Germinal center (tissue), 1 donor: ENCODE measurements around the gene GRIFIN.
A peak's percentile ranks its signal among the peaks of the same experiment; 100 is the strongest.
"Not testable (repeated sequence)": the region's sequence is repeated elsewhere in the genome, so short reads cannot be mapped to it uniquely, and the experiment has no call there.

ENCODE experiments used
- DNase-seq: peaks from one replicate; pipeline ENCODE4 v3.0.0; 2012; ENCODE audit warnings: mixed read lengths, low spot score

GRIFIN gene

DNA sequence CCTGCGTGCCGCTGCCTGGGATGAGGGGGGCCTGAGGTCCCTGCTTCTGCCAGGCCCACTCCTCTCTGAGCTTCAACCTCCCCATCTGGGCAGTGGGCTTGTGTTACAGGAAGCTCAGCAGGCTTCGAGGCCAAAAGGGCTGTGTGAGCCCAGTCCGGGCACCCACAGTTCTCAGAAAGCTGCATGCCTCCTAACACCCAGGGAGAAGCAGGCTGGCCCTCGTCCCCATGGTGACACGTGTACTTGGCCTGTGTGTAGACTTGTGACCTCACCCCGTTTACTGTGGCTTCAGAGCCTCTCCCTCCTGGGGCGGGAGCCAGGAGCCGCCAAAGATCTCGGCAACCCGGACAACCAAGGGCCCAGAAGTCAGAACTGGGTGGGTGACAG lies 2.2 kb upstream of the GRIFIN start:
- no peak for DNase-seq

GRCh38 chr7:2477447-2478398 lies 1.5 kb upstream of the GRIFIN start:
- peak; percentile 55 for DNase-seq

- no peak for DNase-seq
Observed at GRCh38 chr7:2476776-2477446, 713 bp upstream of the GRIFIN start.

DNA sequence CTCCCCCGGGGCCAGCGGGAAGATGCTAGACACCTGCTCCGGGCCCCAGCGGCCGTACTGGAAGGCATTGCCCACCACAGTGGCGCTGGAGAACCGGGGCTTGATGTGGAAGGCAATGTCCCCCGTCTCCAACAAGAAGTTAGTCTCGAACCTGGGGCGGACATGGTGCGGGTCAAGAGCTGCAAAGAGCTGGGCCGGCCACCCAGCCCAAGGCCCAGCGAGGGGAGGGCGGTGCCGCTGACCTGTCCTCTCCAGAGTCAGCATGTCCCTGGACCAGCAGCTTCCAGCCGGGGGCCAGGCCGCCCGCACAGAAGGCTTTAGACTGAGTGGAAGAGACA lies 551 bp downstream of the GRIFIN start:
- no peak for DNase-seq

DNA sequence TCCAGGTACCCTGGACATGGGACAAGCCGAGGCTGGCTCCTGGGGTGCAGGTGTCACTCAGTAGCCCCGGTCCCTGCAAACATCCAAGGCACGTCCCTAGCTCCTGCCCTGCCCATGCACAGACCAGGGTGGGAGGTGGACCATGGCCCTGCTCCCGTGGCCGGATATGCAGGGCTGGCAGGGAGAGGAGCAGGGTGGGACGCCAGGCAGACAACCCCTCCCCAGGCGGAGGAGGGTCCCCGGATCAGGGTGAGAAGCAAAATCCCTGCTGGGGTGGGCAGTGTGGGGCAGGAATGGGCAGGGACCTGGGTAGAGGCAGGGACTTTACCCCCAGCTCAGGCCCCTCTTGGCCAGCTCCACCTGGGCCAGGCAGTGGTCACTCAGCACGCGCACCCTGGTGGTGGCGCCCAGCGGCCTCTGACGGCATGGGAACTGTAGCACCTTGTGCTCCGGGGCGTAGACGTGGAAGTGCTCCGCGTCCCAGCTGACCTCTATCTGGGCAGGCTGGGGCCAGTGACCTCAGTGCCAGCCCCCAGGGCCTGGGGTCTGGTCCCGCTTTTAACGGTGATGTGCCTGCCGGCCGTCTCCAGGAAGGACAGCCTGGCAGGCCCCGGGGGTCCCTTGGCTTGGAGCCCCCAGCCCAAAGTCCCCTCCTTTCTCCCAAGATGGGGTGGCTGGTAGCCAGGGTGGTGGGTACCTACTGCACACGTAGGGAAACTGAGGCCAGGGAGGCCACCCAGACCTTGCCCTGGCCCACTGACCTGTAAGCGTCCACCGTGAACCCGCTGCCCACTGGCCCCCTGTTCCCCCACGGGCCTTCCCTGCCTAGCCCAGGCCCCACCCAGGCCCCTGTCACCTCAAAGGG lies 1.2 kb downstream of the GRIFIN start:
- no peak for DNase-seq

GRCh38 chr7:2474224-2474623 lies 2.0 kb downstream of the GRIFIN start:
- DNase-seq = no peak

DNA sequence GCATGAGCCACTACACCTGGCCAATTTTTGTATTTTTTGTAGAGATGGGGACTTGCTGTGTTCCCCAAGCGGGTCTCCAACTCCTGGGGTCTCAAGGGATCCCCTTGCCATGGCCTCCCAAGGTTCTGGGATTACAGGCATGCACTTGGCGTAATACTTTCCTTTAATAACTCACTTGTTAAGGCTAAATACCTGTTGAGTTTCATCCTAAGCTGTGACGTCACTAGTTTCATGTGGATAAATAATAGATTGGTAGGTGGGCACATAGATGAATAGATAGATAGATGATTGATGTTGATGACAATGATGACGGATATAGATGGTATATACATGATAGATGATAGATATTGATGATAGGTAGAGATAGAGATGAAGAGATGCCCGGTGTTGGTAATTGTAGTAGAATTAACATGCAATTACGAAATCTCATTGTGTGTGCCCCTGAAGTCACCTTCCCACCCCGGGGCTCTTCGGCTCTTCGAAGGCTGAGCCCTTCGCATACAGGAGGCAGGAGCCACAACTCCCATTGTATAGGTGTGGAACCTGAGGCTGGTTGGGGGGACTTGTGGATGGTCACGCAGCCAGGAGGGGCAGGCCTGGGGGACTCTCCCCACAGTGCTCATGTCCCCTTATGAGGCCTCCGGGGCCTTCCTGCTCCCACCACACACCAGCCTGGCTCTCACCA lies 2.6 kb downstream of the GRIFIN start:
- no peak for DNase-seq

- no peak for DNase-seq
Observed at GRCh38 chr7:2472739-2473138, 3.5 kb downstream of the GRIFIN start.

DNA sequence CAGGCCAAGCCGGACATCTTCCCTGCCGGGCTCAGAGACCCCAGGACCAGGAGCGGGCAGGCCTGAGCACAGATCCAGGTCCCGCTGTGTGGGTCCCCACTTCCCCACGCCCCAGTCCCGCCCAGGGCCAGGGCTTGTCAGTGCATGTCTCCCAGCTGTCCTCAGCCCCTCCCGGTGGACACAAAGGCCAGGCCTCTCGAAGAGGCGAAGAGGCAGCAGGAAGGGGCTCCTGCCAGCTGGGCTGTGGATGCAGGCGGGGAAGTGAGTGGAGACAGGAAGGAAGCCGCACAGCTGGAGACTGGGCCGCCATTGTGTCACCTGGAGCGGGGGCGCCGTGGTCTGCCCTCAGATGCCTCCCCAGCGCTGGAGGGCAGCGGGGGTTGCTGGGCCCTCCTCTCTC lies 4.8 kb downstream of the GRIFIN start:
- DNase-seq = no peak

- DNase-seq = no peak
Observed at GRCh38 chr7:2471022-2471329, 5.2 kb downstream of the GRIFIN start.

- DNase-seq = no peak
Observed at GRCh38 chr7:2470204-2471021, 5.8 kb downstream of the GRIFIN start.

DNA sequence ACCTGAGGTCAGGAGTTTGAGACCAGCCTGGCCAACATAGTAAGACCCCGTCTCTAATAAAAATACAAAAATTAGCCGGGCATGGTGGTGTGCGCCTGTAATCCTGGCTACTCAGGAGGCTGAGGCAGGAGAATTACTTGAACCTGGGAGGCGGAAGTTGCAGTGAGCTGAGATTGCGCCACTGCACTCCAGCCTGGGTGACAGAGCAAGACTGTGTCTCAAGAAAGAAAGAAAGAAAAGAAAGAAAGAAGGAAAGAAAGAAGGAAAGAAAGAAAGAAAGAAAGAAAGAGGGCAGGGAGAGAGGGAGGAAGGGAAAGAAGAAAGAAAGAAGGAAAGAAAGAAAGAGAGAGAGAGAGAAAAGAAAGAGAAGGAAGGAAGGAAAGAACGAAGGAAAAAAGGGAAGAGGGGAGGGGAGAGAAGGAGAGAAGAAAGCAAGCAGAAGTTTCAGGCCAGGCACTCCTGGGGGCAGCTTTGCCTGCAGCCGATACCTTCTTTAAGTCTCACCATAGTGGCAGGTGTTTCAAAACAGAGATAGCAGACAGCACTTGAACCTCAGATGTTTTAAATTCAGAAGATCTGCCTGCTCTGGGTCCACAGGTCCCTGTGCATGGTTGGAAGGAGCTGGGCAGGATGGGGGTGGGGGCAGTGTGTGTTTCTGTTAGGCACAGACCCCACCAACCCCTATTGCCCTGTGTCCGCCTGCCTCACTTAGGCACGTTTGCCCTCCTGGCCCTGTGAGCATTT lies 6.6 kb downstream of the GRIFIN start:
- not testable (repeated sequence) for DNase-seq

GRCh38 chr7:2468227-2468626 lies 8.0 kb downstream of the GRIFIN start:
- DNase-seq = no peak

GRCh38 chr7:2466675-2467074 lies 9.5 kb downstream of the GRIFIN start:
- DNase-seq = no peak

DNA sequence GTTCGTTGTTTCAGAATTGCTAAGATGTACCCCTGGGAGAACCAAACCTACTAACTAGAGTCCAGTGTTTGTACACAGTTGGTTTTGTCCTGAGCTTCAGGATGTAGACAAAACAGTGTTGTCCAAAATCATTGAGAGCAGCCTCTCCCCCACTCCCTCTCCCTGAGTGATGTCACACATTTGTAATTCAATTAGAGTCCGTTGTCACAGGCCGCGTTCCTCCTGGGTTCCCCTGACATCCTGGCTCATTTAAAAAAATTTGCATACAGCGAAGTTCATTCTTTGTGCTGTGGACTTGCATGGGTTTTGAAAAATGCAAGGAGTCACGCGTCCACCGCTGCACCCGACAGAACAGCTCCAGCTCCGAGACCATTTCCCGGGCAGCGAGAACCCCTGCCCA lies 10.3 kb downstream of the GRIFIN start:
- DNase-seq = no peak

- no peak for DNase-seq
Observed at GRCh38 chr7:2462731-2463130, 13.5 kb downstream of the GRIFIN start.

GRCh38 chr7:2461268-2462026 lies 14.8 kb downstream of the GRIFIN start:
- no peak for DNase-seq

- DNase-seq = no peak
Observed at GRCh38 chr7:2460641-2461040, 15.6 kb downstream of the GRIFIN start.

GRCh38 chr7:2460188-2460587 lies 16.0 kb downstream of the GRIFIN start:
- DNase-seq = no peak

- no peak for DNase-seq
Observed at GRCh38 chr7:2459674-2460073, 16.5 kb downstream of the GRIFIN start.
